ENCODE measurements around the gene SS18L1.

The SS18L1 gene

GRCh38 chr20:62183426-62184142 is 40.0 kb downstream of the SS18L1 start:
- no peak for DNase-seq (ENCODE audit: low spot score)

GRCh38 chr20:62186096-62186426 is 42.5 kb downstream of the SS18L1 start:
- no peak for TF ChIP-seq CTCF (IDR thresholded peaks at IDR 0.05; ENCODE audit: borderline replicate concordance, control extremely low read depth, extremely low read depth, insufficient read depth, missing control alignments)
- in situ Hi-C loops (cut with MboI; ENCODE audit: low sequenced_read_pairs, unreplicated experiment): no loop called here

More at GRCh38 chr20:62183426-62184142, 40.0 kb downstream of the SS18L1 start:
- in situ Hi-C loops (cut with MboI; ENCODE audit: low sequenced_read_pairs, unreplicated experiment): no loop called here
- no peak for TF ChIP-seq CTCF (IDR thresholded peaks at IDR 0.05; ENCODE audit: borderline replicate concordance, control extremely low read depth, extremely low read depth, insufficient read depth, missing control alignments)

GRCh38 chr20:62186887-62187866 is 43.6 kb downstream of the SS18L1 start:
- in situ Hi-C loops (cut with MboI; ENCODE audit: low sequenced_read_pairs, unreplicated experiment): no loop called here
- no peak for DNase-seq (ENCODE audit: low spot score)
- no peak for TF ChIP-seq CTCF (IDR thresholded peaks at IDR 0.05; ENCODE audit: borderline replicate concordance, control extremely low read depth, extremely low read depth, insufficient read depth, missing control alignments)

More at GRCh38 chr20:62186096-62186426, 42.5 kb downstream of the SS18L1 start:
- DNase-seq (ENCODE audit: low spot score): no peak

- in situ Hi-C loops (cut with MboI; ENCODE audit: low sequenced_read_pairs, unreplicated experiment): no loop called here
- no peak for DNase-seq (ENCODE audit: low spot score)
- no peak for TF ChIP-seq CTCF (IDR thresholded peaks at IDR 0.05; ENCODE audit: borderline replicate concordance, control extremely low read depth, extremely low read depth, insufficient read depth, missing control alignments)
Measured at GRCh38 chr20:62190639-62191411, 47.3 kb downstream of the SS18L1 start.

GRCh38 chr20:62191781-62192559 is 48.4 kb downstream of the SS18L1 start:
- TF ChIP-seq CTCF (IDR thresholded peaks at IDR 0.05; ENCODE audit: borderline replicate concordance, control extremely low read depth, extremely low read depth, insufficient read depth, missing control alignments): no peak
- in situ Hi-C loops (cut with MboI; ENCODE audit: low sequenced_read_pairs, unreplicated experiment): no loop called here

More at GRCh38 chr20:62191781-62192559, 48.4 kb downstream of the SS18L1 start:
- no peak for DNase-seq (ENCODE audit: low spot score)

All from GM13976 (cell line).